SK-N-SH treated with all-trans-retinoic acid at 6 μM for 48 hours (cell line): ENCODE data around the gene STOM.

Experiments
- ARNTL ChIP-seq: fragments of 450-650 bp; formaldehyde crosslinking; IDR thresholded peaks from 2 replicates; pipeline ENCODE4 v1.5.0; 2020; ENCODE audit warnings: low read depth, mild to moderate bottlenecking, moderate library complexity, borderline replicate concordance
- BACH2 ChIP-seq: fragments of 250-450 bp; sonication (Bioruptor Pico); IDR thresholded peaks from 2 replicates; pipeline ENCODE4 v1.9.0; 2021; ENCODE audit warnings: mild to moderate bottlenecking, borderline replicate concordance
- CREB5 ChIP-seq: fragments of 250-450 bp; sonication (Bioruptor Pico); IDR thresholded peaks from 2 replicates; pipeline ENCODE4 v1.5.1; 2020; ENCODE audit warnings: low read depth, mild to moderate bottlenecking, moderate library complexity
- ESRRG ChIP-seq: fragments of 250-450 bp; sonication (Bioruptor Pico); IDR thresholded peaks from 2 replicates; pipeline ENCODE4 v1.6.1; 2021; ENCODE audit warnings: mild to moderate bottlenecking
- GLIS3 ChIP-seq: fragments of 250-450 bp; sonication (Bioruptor Pico); IDR thresholded peaks from 2 replicates; pipeline ENCODE4 v1.5.0; 2020; ENCODE audit warnings: mild to moderate bottlenecking, moderate library complexity
- OSR1 ChIP-seq: fragments of 250-450 bp; sonication (Bioruptor Pico); IDR thresholded peaks from 2 replicates; pipeline ENCODE4 v1.8.0; 2022; ENCODE audit warnings: moderate library complexity, mild to moderate bottlenecking, inconsistent platforms
- PATZ1 ChIP-seq: fragments of 250-450 bp; sonication (Bioruptor Pico); IDR thresholded peaks from 2 replicates; pipeline ENCODE4 v1.8.0; 2020; ENCODE audit warnings: mild to moderate bottlenecking, moderate library complexity, borderline replicate concordance
- RARB ChIP-seq: fragments of 250-450 bp; sonication (Bioruptor Pico); IDR thresholded peaks from 2 replicates; pipeline ENCODE4 v1.8.0; 2021; ENCODE audit warnings: mild to moderate bottlenecking, moderate library complexity
- TOX ChIP-seq: fragments of 250-450 bp; sonication (Bioruptor Pico); IDR thresholded peaks from 2 replicates; pipeline ENCODE4 v1.8.0; 2021; ENCODE audit warnings: mild to moderate bottlenecking, moderate library complexity, borderline replicate concordance
- ZC3H10 ChIP-seq: fragments of 250-450 bp; sonication (Bioruptor Pico); IDR thresholded peaks from 2 replicates; pipeline ENCODE4 v1.5.1; 2021; ENCODE audit warnings: mild to moderate bottlenecking, moderate library complexity
- ZFP3 ChIP-seq: fragments of 250-450 bp; sonication (Bioruptor Pico); IDR thresholded peaks from 2 replicates; pipeline ENCODE4 v1.5.0; 2020; ENCODE audit warnings: mild to moderate bottlenecking, moderate library complexity
- ZFP30 ChIP-seq: fragments of 450-650 bp; formaldehyde crosslinking; IDR thresholded peaks from 2 replicates; pipeline ENCODE4 v1.5.0; 2022; ENCODE audit warnings: mild to moderate bottlenecking, moderate library complexity
- ZNF565 ChIP-seq: fragments of 450-650 bp; formaldehyde crosslinking; conservative IDR thresholded peaks from 2 replicates; pipeline ENCODE4 v1.5.0; 2020; ENCODE audit warnings: low read depth, mild to moderate bottlenecking, moderate library complexity
- ZNF70 ChIP-seq: fragments of 450-650 bp; formaldehyde crosslinking; IDR thresholded peaks from 2 replicates; pipeline ENCODE4 v1.5.0; 2020; ENCODE audit warnings: mild to moderate bottlenecking, moderate library complexity

- TF ChIP-seq PATZ1 (no peak), CREB5 (no peak), ZFP30 (CRISPR knock-in tag) (no peak), RARB (no peak), GLIS3 (CRISPR knock-in tag) (no peak), ESRRG (CRISPR knock-in tag) (no peak), ZFP3 (CRISPR knock-in tag) (no peak), ZC3H10 (no peak), BACH2 (CRISPR knock-in tag) (no peak), OSR1 (no peak), ZNF565 (CRISPR knock-in tag) (no peak), TOX (CRISPR knock-in tag) (no peak), ARNTL (no peak), ZNF70 (CRISPR knock-in tag) (no peak)
These were observed 66.3 kb downstream of the STOM start for GRCh38 chr9:121303456-121304451.
